ENCODE data around the gene APOC3. TPM values are rescaled to one million over a fixed set of nuclear protein-coding genes. Genes with fewer than 3 reads are reported as not detected.

APOC3 gene
- polyA plus RNA-seq, 6 donors from 2014 or later: not detected

Other genes with a start within 250 kb of the APOC3 start
- 10 to 100 TPM in 4 of 6 donors, 1 to 10 TPM in 2; 5.0 to 17.7 (median 13.6) TPM for gene BUD13, start 56.9 kb upstream of the APOC3 start, polyA plus RNA-seq (ENCODE audit: low read depth in 6 of 6)
- gene ZPR1, start 41.9 kb upstream of the APOC3 start, polyA plus RNA-seq (ENCODE audit: low read depth in 6 of 6): 10 to 100 TPM; 36.9 to 51.1 (median 45.0) TPM
- gene APOA5, start 38.0 kb upstream of the APOC3 start, polyA plus RNA-seq (ENCODE audit: low read depth in 6 of 6): not detected
- gene APOA4, start 6.6 kb upstream of the APOC3 start, polyA plus RNA-seq (ENCODE audit: low read depth in 6 of 6): not detected
- gene APOA1, start 7.7 kb downstream of the APOC3 start, polyA plus RNA-seq (ENCODE audit: low read depth in 6 of 6): under 1 TPM in 3 of 6 donors, not detected in 3; 0.37 to 0.62 (median 0.45) TPM

Data from naive B cell (primary cell).